ENCODE results near the gene ERI3. TPM values are rescaled to one million over a fixed set of nuclear protein-coding genes. Genes with fewer than 3 reads are reported as not detected.

ERI3 gene
- total RNA-seq, 1 donor from 2014 or later = 40.6 TPM

DNA sequence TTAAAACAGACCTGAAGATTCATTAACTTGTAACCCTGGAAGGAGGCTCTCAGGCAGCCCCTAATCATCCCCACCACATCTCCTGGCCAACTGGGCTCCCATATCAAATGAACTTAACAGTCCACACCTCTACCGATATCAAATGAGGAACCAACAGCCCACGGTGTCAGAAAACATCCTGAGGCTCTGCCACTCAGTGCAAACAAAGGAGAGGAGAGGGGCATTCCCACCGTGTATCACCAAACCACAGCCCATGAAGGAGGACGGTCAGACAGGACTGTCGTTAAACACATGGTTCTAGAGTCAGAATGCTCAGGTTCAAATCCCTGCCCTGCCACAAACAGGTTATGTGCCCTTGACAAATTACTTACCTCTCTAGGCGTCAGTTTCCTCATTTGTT lies 52.5 kb downstream of the ERI3 start:
- intact Hi-C loops (cut with micrococcal nuclease) = no loop called here
- no peak overlapping the region for H3K27ac Mint-ChIP-seq
- no peaks in the 10 kb centered on the region for H3K27me3 Mint-ChIP-seq (ENCODE audit: low read depth)

DNA sequence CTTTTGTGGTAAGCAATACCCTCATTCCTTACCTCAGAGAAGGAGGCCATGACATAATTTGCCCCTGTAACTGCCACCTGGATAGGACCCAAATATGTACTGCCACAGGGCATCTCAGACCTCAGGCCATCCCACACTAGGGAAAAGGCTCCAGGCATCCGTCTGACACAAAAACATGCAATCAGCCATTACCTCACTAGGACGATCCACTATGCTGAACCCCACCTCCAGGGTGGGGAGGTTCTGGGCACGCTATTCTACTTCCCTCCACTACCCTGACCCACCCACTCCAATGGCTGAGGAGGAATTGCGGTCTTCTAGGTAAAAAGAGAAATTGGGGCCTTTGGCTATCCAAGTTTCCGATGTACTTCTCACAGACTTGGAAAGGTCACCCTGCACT lies 53.6 kb downstream of the ERI3 start:
- DNase-seq (ENCODE audit: low spot score) = no peak
- Mint-ChIP-seq H3K27me3 (ENCODE audit: low read depth) (no peaks in the 10 kb centered on the region), H3K4me3 (ENCODE audit: low read depth) (no peak overlapping the region), H3K27ac (no peak overlapping the region), H3K4me1 (ENCODE audit: low read depth) (peaks cover 11% of the 10 kb centered on the region), H3K9me3 (no peaks in the 10 kb centered on the region), H3K36me3 (ENCODE audit: low read depth) (peaks cover 31% of the 10 kb centered on the region)
- intact Hi-C loops (cut with micrococcal nuclease) = no loop called here

More for the DNA sequence above, 52.5 kb downstream of the ERI3 start:
- Mint-ChIP-seq H3K4me3 (ENCODE audit: low read depth) (no peak overlapping the region), H3K9me3 (no peaks in the 10 kb centered on the region), H3K4me1 (ENCODE audit: low read depth) (peaks cover 14% of the 10 kb centered on the region), H3K36me3 (ENCODE audit: low read depth) (peaks cover 33% of the 10 kb centered on the region)
- no peak for DNase-seq (ENCODE audit: low spot score)

DNA sequence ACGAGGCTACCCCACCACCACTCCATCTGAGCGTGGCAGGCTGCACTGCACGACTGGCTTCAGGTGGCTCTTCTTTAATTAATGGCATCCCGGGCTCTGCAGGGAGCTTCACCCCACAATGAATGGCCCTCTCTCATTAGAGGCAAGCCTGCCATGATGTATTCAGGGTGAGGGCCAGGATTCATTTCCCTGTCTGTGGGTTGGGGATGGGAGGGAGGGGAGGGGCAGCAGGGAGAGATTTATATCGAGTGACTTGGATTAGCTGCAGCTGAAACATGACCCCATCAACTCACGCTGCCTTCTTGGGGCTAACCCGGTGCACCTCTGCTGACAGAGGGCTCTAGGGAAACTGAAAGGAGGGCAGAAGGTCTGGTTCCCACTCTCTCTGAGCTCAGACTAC lies 54.2 kb downstream of the ERI3 start:
- no peaks in the 10 kb centered on the region for H3K9me3 Mint-ChIP-seq
- intact Hi-C loops (cut with micrococcal nuclease) = no loop called here
- no peak overlapping the region for H3K4me3 Mint-ChIP-seq (ENCODE audit: low read depth)
- H3K36me3 Mint-ChIP-seq (ENCODE audit: low read depth) = peaks cover 25% of the 10 kb centered on the region
- peaks cover 5% of the 10 kb centered on the region for H3K4me1 Mint-ChIP-seq (ENCODE audit: low read depth)
- H3K27me3 Mint-ChIP-seq (ENCODE audit: low read depth) = no peaks in the 10 kb centered on the region
- no peak for DNase-seq (ENCODE audit: low spot score)
- no peak overlapping the region for H3K27ac Mint-ChIP-seq

DNA sequence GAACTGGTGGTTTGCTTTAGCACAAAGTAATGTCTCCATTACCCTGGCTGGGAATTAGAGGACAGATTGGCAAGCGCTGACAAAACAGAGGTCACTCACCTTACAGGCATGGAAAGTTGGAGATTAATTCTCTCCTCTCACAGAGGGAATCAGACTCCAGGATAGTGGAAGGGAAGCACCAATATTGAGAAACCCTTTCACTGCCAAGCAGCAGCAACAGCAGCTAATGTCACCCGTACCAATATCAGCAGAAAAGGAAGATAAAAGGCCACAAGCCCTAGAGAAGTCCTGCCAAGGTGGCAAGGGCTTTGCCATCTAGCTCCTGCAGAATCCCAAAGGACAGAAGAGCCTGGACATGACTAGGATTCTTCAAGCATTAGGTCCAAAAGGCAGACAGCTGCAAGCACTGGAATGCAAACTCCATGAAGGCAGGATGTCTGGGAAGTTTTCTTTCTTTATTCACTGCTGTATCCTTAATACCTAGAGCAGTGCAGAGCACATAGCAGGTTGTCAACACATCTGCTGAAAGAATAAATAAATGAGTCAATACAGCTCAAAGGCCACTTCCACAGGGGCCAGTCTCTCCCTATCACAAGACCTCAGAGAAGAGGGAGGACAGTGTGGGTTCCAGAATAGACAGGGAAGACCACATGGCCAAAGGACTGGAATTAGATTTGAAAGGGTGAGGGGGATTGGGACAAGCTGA lies 57.2 kb downstream of the ERI3 start:
- Mint-ChIP-seq H3K9me3 (no peaks in the 10 kb centered on the region), H3K36me3 (ENCODE audit: low read depth) (peaks cover 14% of the 10 kb centered on the region), H3K27me3 (ENCODE audit: low read depth) (no peaks in the 10 kb centered on the region), H3K4me1 (ENCODE audit: low read depth) (no peaks in the 10 kb centered on the region), H3K4me3 (ENCODE audit: low read depth) (no peak overlapping the region), H3K27ac (no peak overlapping the region)
- intact Hi-C loops (cut with micrococcal nuclease) = no loop called here
- no peak for DNase-seq (ENCODE audit: low spot score)

DNA sequence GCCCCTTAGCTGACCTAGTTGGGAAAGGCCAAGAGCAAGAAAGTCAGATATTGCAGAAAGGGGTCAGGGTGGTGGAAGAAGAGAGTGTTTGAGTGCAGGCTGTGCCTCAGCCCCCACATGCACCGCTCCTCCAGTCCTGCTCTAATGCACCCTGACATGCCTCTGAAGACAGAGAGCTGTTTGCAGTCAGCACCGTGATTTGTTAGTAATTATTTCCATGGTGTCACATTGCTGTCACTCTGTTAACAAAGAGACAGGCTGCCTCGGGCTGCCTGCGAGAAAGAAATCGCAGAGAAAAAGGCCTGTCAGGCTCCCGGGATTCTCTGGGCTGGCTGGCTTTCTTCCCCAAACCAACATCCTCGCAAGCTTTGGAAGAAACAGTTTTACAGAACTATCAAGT lies 58.3 kb downstream of the ERI3 start:
- peaks cover 14% of the 10 kb centered on the region for H3K36me3 Mint-ChIP-seq (ENCODE audit: low read depth)
- H3K4me1 Mint-ChIP-seq (ENCODE audit: low read depth) = no peaks in the 10 kb centered on the region
- DNase-seq (ENCODE audit: low spot score) = no peak
- H3K27ac Mint-ChIP-seq = no peak overlapping the region
- H3K4me3 Mint-ChIP-seq (ENCODE audit: low read depth) = no peak overlapping the region
- intact Hi-C loops (cut with micrococcal nuclease) = no loop called here
- H3K27me3 Mint-ChIP-seq (ENCODE audit: low read depth) = no peaks in the 10 kb centered on the region
- H3K9me3 Mint-ChIP-seq = no peaks in the 10 kb centered on the region

DNA sequence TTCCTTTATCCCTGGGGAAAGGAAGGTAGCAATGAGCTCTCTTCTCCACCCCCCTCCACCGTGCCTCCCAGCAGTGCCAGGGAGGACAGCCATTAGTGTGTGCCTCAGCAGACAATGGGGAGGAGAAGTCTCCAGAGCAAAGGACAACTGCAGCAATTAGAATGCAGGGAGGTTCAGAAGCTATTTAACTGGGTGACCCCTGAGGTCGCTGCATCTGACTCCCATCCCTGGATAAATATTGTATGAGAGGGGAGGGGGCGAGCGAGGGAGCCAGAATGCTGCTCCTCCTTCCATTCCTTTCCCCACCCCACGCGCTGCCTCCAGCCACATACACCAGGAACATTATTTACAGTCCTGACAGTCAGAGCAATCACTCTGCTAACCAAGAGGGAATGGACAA lies 59.0 kb downstream of the ERI3 start:
- Mint-ChIP-seq H3K4me3 (ENCODE audit: low read depth) (no peak overlapping the region), H3K4me1 (ENCODE audit: low read depth) (no peaks in the 10 kb centered on the region), H3K27ac (no peak overlapping the region), H3K9me3 (no peaks in the 10 kb centered on the region), H3K36me3 (ENCODE audit: low read depth) (peaks cover 14% of the 10 kb centered on the region), H3K27me3 (ENCODE audit: low read depth) (no peaks in the 10 kb centered on the region)
- no peak for DNase-seq (ENCODE audit: low spot score)
- intact Hi-C loops (cut with micrococcal nuclease) = no loop called here

DNA sequence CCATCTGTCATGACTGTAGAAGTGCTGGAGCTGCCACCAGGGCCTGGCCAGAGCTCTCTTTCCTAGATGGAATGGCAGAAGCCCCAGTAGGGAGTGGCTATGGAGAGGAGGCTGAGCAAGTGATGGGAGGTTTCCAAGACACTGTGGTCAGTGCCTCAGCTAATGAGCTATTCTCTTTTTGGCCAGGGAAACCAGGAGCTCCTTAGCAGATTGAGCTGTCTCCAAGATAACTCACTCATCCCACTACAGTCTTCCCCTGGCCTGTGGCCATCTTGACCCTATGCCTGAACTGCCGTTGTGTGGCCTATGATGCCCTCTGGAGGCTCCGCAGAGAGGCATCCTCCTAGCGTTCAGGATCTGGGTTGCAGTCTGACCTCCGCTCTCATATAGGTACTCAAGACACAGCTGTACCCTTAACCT lies 60.5 kb downstream of the ERI3 start:
- H3K36me3 Mint-ChIP-seq (ENCODE audit: low read depth) = peaks cover 14% of the 10 kb centered on the region
- H3K4me3 Mint-ChIP-seq (ENCODE audit: low read depth) = no peak overlapping the region
- DNase-seq (ENCODE audit: low spot score) = no peak
- intact Hi-C loops (cut with micrococcal nuclease) = no loop called here
- no peaks in the 10 kb centered on the region for H3K4me1 Mint-ChIP-seq (ENCODE audit: low read depth)
- H3K9me3 Mint-ChIP-seq = no peaks in the 10 kb centered on the region
- no peak overlapping the region for H3K27ac Mint-ChIP-seq
- H3K27me3 Mint-ChIP-seq (ENCODE audit: low read depth) = no peaks in the 10 kb centered on the region

DNA sequence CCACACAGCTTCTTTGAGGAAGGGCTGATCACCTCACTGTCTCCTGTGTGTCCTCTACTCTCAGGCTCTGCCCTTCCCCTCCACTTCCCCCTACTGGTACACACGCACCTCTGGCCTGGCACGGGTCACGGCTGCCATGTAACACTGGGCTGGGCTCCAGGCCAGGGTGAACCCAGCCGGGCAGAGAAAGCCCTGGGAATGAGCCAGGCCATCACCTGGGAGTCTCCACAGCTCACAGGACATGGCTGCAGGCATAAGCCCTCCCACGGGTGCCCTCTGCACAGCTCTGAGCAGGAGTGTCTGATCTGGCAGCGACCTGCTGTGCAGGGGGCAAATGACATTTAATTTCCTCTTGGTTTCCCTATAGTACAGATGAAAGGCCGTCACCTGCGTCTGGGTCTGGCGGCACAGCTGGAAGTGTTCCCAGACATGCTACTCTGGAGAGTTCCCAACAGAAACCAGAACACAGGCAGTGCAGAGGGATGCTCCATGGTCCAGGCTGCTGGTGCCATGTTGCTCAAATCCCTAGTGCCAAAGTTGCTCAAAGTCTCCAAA lies 61.2 kb downstream of the ERI3 start:
- intact Hi-C loops (cut with micrococcal nuclease) = no loop called here
- H3K27ac Mint-ChIP-seq = no peak overlapping the region
- no peak for DNase-seq (ENCODE audit: low spot score)
- H3K36me3 Mint-ChIP-seq (ENCODE audit: low read depth) = peaks cover 14% of the 10 kb centered on the region
- H3K27me3 Mint-ChIP-seq (ENCODE audit: low read depth) = no peaks in the 10 kb centered on the region
- no peaks in the 10 kb centered on the region for H3K4me1 Mint-ChIP-seq (ENCODE audit: low read depth)
- H3K9me3 Mint-ChIP-seq = no peaks in the 10 kb centered on the region
- H3K4me3 Mint-ChIP-seq (ENCODE audit: low read depth) = no peak overlapping the region

DNA sequence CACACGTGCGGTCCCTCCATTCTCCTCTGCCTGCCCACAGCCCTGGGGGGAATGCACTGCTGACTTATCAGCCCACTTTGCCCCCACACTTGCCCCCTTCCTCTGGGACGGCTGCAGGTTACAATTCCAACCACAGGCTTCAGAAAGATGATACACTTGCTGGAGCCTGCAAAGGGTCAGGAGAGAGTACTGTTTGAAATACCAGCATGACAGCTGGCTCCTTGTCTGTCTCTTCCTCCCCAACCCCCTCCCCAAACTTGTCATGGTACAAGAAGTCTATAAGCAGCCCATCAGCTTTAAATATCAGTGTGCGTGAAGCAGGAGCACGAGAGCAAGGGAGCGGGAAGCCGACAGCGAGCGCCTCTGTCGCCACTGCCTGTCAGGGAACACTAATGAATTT lies 62.4 kb downstream of the ERI3 start:
- H3K4me3 Mint-ChIP-seq (ENCODE audit: low read depth) = no peak overlapping the region
- H3K9me3 Mint-ChIP-seq = no peaks in the 10 kb centered on the region
- intact Hi-C loops (cut with micrococcal nuclease) = no loop called here
- peaks cover 13% of the 10 kb centered on the region for H3K36me3 Mint-ChIP-seq (ENCODE audit: low read depth)
- no peak for DNase-seq (ENCODE audit: low spot score)
- H3K27me3 Mint-ChIP-seq (ENCODE audit: low read depth) = no peaks in the 10 kb centered on the region
- no peaks in the 10 kb centered on the region for H3K4me1 Mint-ChIP-seq (ENCODE audit: low read depth)
- H3K27ac Mint-ChIP-seq = no peak overlapping the region

DNA sequence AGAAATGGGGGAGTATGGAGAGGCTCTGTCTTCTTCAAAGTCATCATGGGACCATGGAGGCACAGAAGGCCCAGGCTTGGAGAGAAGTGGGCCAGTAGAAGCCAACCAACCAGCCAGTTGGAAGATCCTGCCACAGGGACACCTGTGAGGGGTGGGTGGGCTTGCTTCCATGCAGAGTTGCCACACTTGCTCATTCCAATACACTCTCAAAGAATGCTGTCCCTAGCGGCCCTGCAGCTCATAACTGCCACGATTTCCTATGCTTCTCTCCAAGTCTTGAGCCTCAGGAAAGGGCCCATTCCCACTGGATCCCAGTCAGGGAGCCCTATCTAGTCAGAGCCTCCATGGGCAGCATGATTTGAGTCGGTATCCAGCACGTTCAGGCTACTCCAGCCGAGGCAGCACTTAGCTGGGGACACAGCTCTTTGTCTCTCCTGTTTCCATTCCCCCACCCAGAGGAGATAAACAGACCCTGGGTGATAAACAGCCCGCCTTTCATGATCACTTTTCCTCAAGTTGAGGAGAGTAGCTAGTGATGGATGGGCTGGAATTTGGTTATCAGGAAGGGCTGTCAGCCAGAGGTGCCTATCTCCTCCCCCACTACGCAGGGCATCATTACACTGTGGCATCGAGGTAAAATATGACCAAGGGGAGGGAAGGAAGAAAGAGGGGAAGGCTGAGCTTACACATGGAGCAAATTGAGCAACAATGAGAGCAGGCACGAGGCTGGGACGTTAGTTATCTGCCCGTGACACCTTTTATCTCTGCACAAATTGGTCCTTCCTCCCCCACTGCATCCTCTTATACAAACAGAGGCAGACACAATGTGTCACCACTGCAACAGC lies 64.6 kb downstream of the ERI3 start:
- H3K27ac Mint-ChIP-seq = no peak overlapping the region
- intact Hi-C loops (cut with micrococcal nuclease) = no loop called here
- no peak overlapping the region for H3K4me3 Mint-ChIP-seq (ENCODE audit: low read depth)
- DNase-seq (ENCODE audit: low spot score) = no peak
- H3K9me3 Mint-ChIP-seq = no peaks in the 10 kb centered on the region
- no peaks in the 10 kb centered on the region for H3K27me3 Mint-ChIP-seq (ENCODE audit: low read depth)
- peaks cover 4% of the 10 kb centered on the region for H3K36me3 Mint-ChIP-seq (ENCODE audit: low read depth)
- no peaks in the 10 kb centered on the region for H3K4me1 Mint-ChIP-seq (ENCODE audit: low read depth)

DNA sequence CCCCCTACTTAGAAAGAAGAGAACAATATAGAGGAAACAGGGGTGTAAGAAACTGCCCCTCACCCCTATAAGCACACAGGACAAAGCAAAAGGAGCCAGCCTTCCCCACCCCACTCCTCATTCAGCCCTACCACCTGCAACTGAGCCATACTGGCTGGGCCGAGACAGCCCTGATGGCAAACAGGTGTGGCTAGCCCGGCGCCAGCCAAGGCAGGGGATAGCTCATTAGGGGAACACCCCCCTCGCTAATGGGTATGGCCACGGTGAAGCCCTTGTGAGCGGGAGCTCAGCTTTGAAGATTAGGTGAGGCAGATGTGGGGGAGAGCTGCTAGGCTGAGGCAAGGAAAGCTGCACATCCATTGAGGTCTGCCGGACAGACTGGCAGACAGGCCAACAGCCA lies 65.5 kb downstream of the ERI3 start:
- H3K4me1 Mint-ChIP-seq (ENCODE audit: low read depth) = no peaks in the 10 kb centered on the region
- no peaks in the 10 kb centered on the region for H3K27me3 Mint-ChIP-seq (ENCODE audit: low read depth)
- H3K27ac Mint-ChIP-seq = no peak overlapping the region
- intact Hi-C loops (cut with micrococcal nuclease) = no loop called here
- no peaks in the 10 kb centered on the region for H3K9me3 Mint-ChIP-seq
- no peaks in the 10 kb centered on the region for H3K36me3 Mint-ChIP-seq (ENCODE audit: low read depth)
- DNase-seq (ENCODE audit: low spot score) = no peak
- no peak overlapping the region for H3K4me3 Mint-ChIP-seq (ENCODE audit: low read depth)

DNA sequence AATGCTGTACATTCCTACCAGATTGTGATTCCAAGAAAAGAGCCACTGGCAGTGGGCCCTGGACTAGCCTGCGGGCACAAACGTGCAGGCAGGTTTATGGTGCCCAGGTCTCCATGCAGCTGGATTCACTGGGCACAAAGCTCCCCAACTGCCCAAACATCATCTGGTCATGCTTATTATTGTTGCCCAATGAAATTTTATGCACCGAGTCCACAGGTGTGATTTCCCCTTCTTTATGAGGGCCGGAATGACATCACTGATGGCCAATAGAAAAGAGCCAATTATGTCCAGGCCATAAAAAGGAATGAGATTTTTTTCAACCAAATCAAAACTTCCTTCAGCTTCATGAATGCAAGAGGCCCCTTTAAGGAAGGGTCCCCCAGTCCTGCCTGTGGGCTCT lies 66.2 kb downstream of the ERI3 start:
- no peaks in the 10 kb centered on the region for H3K4me1 Mint-ChIP-seq (ENCODE audit: low read depth)
- no peaks in the 10 kb centered on the region for H3K36me3 Mint-ChIP-seq (ENCODE audit: low read depth)
- H3K9me3 Mint-ChIP-seq = no peaks in the 10 kb centered on the region
- no peak overlapping the region for H3K27ac Mint-ChIP-seq
- DNase-seq (ENCODE audit: low spot score) = no peak
- H3K4me3 Mint-ChIP-seq (ENCODE audit: low read depth) = no peak overlapping the region
- no peaks in the 10 kb centered on the region for H3K27me3 Mint-ChIP-seq (ENCODE audit: low read depth)
- intact Hi-C loops (cut with micrococcal nuclease) = no loop called here

DNA sequence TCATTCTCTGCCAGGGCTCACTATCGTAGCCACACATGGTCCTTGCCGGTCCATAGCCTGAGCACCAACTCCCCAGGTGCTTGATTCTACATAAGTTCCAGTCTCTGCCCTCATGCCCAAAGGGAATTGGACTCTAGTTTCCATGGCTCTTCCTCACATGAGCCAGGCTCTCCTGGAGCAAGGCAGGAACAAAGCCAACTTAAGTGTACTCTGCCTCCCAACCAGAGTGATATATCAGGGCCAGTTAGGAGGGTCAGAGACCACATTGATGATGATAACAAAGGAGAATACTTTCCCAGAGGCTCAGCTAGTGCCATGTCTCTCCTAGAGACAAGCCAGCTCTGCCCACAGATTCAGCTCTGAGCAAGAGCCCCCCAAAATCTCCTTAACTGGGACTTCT lies 70.9 kb downstream of the ERI3 start:
- H3K27ac Mint-ChIP-seq = no peak overlapping the region
- H3K4me1 Mint-ChIP-seq (ENCODE audit: low read depth) = no peaks in the 10 kb centered on the region
- intact Hi-C loops (cut with micrococcal nuclease) = no loop called here
- no peak overlapping the region for H3K4me3 Mint-ChIP-seq (ENCODE audit: low read depth)
- no peaks in the 10 kb centered on the region for H3K9me3 Mint-ChIP-seq
- no peak for DNase-seq (ENCODE audit: low spot score)
- no peaks in the 10 kb centered on the region for H3K27me3 Mint-ChIP-seq (ENCODE audit: low read depth)
- no peaks in the 10 kb centered on the region for H3K36me3 Mint-ChIP-seq (ENCODE audit: low read depth)
